ENCODE data around the gene TNRC6C. TPM values are rescaled to one million over a fixed set of nuclear protein-coding genes. Genes with fewer than 3 reads are reported as not detected.
A peak's percentile ranks its signal among the peaks of the same experiment; 100 is the strongest.

Gene TNRC6C
- total RNA-seq, 3 donors from 2014 or later (not counting 1 experiment from before 2014, with no cell fraction given), result 74.3 to 100 (median 76.3) TPM

DNA sequence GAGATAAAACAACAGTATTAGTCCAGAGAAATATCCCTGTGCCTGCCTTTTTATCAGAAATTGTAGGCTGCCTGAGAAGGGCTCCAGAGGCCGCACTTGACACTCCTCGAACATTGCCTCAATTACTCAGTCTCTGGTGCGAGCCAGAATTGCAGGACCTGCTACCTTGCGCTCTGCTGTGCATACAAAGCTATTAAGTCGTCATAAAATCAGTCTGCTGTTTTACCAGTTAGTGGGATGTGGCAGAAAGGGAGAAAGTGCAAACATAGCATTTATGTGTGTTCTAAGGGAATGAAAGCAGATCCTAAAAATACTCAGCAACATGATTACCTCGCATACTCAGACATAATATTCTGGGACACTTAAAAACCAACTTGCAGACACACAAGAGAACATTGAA lies 99.5 kb downstream of the TNRC6C start:
- no peaks in the 10 kb centered on the region for H3K36me3 Mint-ChIP-seq
- H3K27me3 ChIP-seq (ENCODE audit: control insufficient read depth, insufficient read depth, low read length), result no peaks in the 10 kb centered on the region
- WGBS (ENCODE audit: insufficient coverage), result 98% methylated on average over 5 of the region's 6 CpGs
- H3K36me3 ChIP-seq (ENCODE audit: control insufficient read depth, insufficient read depth, low read length), result peaks cover 18% of the 10 kb centered on the region
- no peaks in the 10 kb centered on the region for H3K4me1 ChIP-seq (ENCODE audit: control insufficient read depth, insufficient read depth, low read length)
- H3K9me3 Mint-ChIP-seq, result no peaks in the 10 kb centered on the region
- no peak overlapping the region for H3K4me3 ChIP-seq (ENCODE audit: low read length)
- DNase-seq (no peak), ATAC-seq (no peak)
- no peaks in the 10 kb centered on the region for H3K9me3 ChIP-seq (ENCODE audit: control insufficient read depth, insufficient read depth, low read length)
- peaks cover 14 to 27% of the 10 kb centered on the region in 2 donors for H3K4me1 Mint-ChIP-seq
- TF ChIP-seq, protein P1, sequence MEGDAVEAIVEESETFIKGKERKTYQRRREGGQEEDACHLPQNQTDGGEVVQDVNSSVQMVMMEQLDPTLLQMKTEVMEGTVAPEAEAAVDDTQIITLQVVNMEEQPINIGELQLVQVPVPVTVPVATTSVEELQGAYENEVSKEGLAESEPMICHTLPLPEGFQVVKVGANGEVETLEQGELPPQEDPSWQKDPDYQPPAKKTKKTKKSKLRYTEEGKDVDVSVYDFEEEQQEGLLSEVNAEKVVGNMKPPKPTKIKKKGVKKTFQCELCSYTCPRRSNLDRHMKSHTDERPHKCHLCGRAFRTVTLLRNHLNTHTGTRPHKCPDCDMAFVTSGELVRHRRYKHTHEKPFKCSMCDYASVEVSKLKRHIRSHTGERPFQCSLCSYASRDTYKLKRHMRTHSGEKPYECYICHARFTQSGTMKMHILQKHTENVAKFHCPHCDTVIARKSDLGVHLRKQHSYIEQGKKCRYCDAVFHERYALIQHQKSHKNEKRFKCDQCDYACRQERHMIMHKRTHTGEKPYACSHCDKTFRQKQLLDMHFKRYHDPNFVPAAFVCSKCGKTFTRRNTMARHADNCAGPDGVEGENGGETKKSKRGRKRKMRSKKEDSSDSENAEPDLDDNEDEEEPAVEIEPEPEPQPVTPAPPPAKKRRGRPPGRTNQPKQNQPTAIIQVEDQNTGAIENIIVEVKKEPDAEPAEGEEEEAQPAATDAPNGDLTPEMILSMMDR (IDR thresholded peaks at IDR 0.05), result no peak
- H3K4me3 Mint-ChIP-seq, result no peak overlapping the region
- H3K27ac Mint-ChIP-seq, result no peak overlapping the region
- no peaks in the 10 kb centered on the region for H3K27me3 Mint-ChIP-seq (ENCODE audit: low read depth in 2 of 2)
- H3K27ac ChIP-seq (ENCODE audit: low read length), result no peak overlapping the region
- intact Hi-C loops (cut with micrococcal nuclease), result no loop called here

DNA sequence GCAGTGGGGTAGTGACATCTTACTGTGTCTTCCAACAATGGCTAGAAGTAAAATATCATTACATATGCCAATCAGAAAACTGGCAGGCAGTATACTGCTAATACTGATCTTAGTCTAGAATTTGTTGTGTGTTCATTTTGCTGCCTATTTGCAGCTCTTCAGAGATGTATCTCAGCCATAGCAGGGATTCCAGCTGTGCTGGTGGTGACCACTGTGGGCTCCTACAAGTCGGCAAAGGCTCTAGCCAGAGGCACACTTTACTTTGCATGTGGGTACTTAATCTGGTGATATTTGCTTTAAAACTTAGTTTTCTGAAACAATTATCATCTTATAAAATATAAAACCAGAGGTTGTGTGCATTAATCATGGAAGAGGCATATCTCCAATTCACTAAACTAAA lies 100.1 kb downstream of the TNRC6C start:
- no peak overlapping the region for H3K4me3 Mint-ChIP-seq
- H3K27me3 ChIP-seq (ENCODE audit: control insufficient read depth, insufficient read depth, low read length), result no peaks in the 10 kb centered on the region
- no peak for DNase-seq
- H3K27ac Mint-ChIP-seq, result peak overlapping the region in 1 of 2 donors; percentile 0
- 83% methylated on average over 1 of the region's 1 CpG for WGBS (ENCODE audit: insufficient coverage)
- H3K4me1 ChIP-seq (ENCODE audit: control insufficient read depth, insufficient read depth, low read length), result no peaks in the 10 kb centered on the region
- ATAC-seq, result no peak
- TF ChIP-seq, protein P1 (IDR thresholded peaks at IDR 0.05), result no peak
- no peak overlapping the region for H3K27ac ChIP-seq (ENCODE audit: low read length)
- peaks cover 14 to 31% of the 10 kb centered on the region in 2 donors for H3K4me1 Mint-ChIP-seq
- no peak overlapping the region for H3K4me3 ChIP-seq (ENCODE audit: low read length)
- intact Hi-C loops (cut with micrococcal nuclease), result no loop called here
- no peaks in the 10 kb centered on the region for H3K27me3 Mint-ChIP-seq (ENCODE audit: low read depth in 2 of 2)
- H3K9me3 Mint-ChIP-seq, result no peaks in the 10 kb centered on the region
- H3K36me3 Mint-ChIP-seq, result no peaks in the 10 kb centered on the region
- no peaks in the 10 kb centered on the region for H3K9me3 ChIP-seq (ENCODE audit: control insufficient read depth, insufficient read depth, low read length)
- H3K36me3 ChIP-seq (ENCODE audit: control insufficient read depth, insufficient read depth, low read length), result peaks cover 17% of the 10 kb centered on the region

- H3K9me3 ChIP-seq (ENCODE audit: control insufficient read depth, insufficient read depth, low read length), result no peaks in the 10 kb centered on the region
- peaks cover 21% of the 10 kb centered on the region for H3K36me3 ChIP-seq (ENCODE audit: control insufficient read depth, insufficient read depth, low read length)
- H3K4me3 ChIP-seq (ENCODE audit: low read length), result no peak overlapping the region
- no peaks in the 10 kb centered on the region for H3K27me3 Mint-ChIP-seq (ENCODE audit: low read depth in 2 of 2)
- H3K27me3 ChIP-seq (ENCODE audit: control insufficient read depth, insufficient read depth, low read length), result no peaks in the 10 kb centered on the region
- H3K27ac Mint-ChIP-seq, result no peak overlapping the region
- WGBS (ENCODE audit: insufficient coverage), result 85% methylated on average over 2 of the region's 2 CpGs
- H3K9me3 Mint-ChIP-seq, result no peaks in the 10 kb centered on the region
- H3K4me1 ChIP-seq (ENCODE audit: control insufficient read depth, insufficient read depth, low read length), result no peaks in the 10 kb centered on the region
- H3K36me3 Mint-ChIP-seq, result no peaks in the 10 kb centered on the region
- DNase-seq (no peak), ATAC-seq (no peak)
- TF ChIP-seq, protein P1 (IDR thresholded peaks at IDR 0.05), result no peak
- peaks cover 10 to 27% of the 10 kb centered on the region in 2 donors for H3K4me1 Mint-ChIP-seq
- H3K27ac ChIP-seq (ENCODE audit: low read length), result no peak overlapping the region
- H3K4me3 Mint-ChIP-seq, result no peak overlapping the region
- intact Hi-C loops (cut with micrococcal nuclease), result no loop called here
These were observed 104.1 kb downstream of the TNRC6C start for GRCh38 chr17:78062596-78062995.

DNA sequence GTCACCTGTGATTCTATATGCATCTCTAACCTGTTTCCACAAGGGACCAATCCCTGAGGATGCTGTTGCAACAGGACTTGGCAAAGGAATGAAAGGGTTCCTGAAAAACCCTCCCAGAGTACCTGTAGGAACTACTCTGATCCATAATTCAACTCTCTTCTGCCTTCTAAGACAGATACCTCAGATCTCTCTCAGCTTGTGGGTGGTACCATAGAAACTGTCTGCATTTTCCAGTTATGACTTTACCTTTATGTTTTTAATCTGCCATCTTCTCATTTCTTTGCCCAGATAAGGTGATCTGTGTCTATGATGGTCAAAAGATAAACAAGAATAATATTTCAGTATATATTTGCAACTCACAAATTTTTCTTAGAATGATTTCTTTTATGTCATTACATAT lies 105.0 kb downstream of the TNRC6C start:
- TF ChIP-seq, protein P1 (IDR thresholded peaks at IDR 0.05), result no peak
- DNase-seq (no peak), ATAC-seq (no peak)
- Mint-ChIP-seq H3K4me3 (no peak overlapping the region), H3K9me3 (no peaks in the 10 kb centered on the region), H3K36me3 (no peaks in the 10 kb centered on the region), H3K27me3 (ENCODE audit: low read depth in 2 of 2) (no peaks in the 10 kb centered on the region), H3K4me1 (peaks cover 10 to 20% of the 10 kb centered on the region in 2 donors), H3K27ac (no peak overlapping the region)
- peaks cover 25% of the 10 kb centered on the region for H3K36me3 ChIP-seq (ENCODE audit: control insufficient read depth, insufficient read depth, low read length)
- no peaks in the 10 kb centered on the region for H3K9me3 ChIP-seq (ENCODE audit: control insufficient read depth, insufficient read depth, low read length)
- intact Hi-C loops (cut with micrococcal nuclease), result no loop called here
- H3K27ac ChIP-seq (ENCODE audit: low read length), result no peak overlapping the region
- H3K27me3 ChIP-seq (ENCODE audit: control insufficient read depth, insufficient read depth, low read length), result no peaks in the 10 kb centered on the region
- no peaks in the 10 kb centered on the region for H3K4me1 ChIP-seq (ENCODE audit: control insufficient read depth, insufficient read depth, low read length)
- no peak overlapping the region for H3K4me3 ChIP-seq (ENCODE audit: low read length)
